Gastroesophageal sphincter (tissue), 3 donors: Measurements from ENCODE around the gene FOCAD.

Experiments
- EP300 ChIP-seq: sonication (generic); formaldehyde crosslinking; IDR thresholded peaks from one replicate; pipeline ENCODE4 v1.6.1; 2017; ENCODE audit warnings: antibody characterized with exemption, mild to moderate bottlenecking
- POLR2A ChIP-seq, 2 donors: fragments of 450-650 bp; IDR thresholded peaks; one replicate each; pipeline ENCODE4 v1.6.1; 2017; ENCODE audit warnings: antibody characterized with exemption in 2 of 2, mild to moderate bottlenecking in 2 of 2, moderate library complexity in 1 of 2
- POLR2AphosphoS5 ChIP-seq: sonication (generic); formaldehyde crosslinking; IDR thresholded peaks from one replicate; pipeline ENCODE4 v1.6.1; 2017; ENCODE audit warnings: antibody characterized with exemption
- TF ChIP-seq, protein P1 (sequence below), 4 experiments: fragments of 200-600 bp in 2 of 4; fragments of 450-650 bp in 2 of 4; sonication (generic) in 1 of 4; IDR thresholded peaks; one replicate each; pipeline ENCODE4 v1.5.1; 2017 to 2019; ENCODE audit warnings: antibody characterized with exemption in 4 of 4, mild to moderate bottlenecking in 2 of 4, moderate library complexity in 2 of 4

DNA sequence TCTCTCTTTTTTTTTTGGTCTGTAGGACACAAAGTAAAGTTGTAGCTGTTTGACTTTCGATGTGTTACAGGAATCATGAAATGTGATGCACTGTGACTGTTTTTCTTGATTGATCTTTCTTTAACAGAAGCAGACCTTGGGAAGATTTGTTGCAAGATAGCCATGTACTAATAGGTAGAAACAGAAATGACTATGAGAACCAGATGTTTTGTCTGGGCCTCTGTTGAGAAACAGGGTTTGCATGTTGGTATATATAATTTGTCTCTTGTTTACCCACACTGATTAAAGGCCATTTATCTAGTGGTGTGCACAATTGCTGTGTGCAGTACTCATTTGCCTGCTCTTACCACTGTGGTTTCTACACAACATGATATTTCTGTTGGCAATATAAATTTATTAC, 222.3 kb downstream of the FOCAD start:
- TF ChIP-seq, protein P1, sequence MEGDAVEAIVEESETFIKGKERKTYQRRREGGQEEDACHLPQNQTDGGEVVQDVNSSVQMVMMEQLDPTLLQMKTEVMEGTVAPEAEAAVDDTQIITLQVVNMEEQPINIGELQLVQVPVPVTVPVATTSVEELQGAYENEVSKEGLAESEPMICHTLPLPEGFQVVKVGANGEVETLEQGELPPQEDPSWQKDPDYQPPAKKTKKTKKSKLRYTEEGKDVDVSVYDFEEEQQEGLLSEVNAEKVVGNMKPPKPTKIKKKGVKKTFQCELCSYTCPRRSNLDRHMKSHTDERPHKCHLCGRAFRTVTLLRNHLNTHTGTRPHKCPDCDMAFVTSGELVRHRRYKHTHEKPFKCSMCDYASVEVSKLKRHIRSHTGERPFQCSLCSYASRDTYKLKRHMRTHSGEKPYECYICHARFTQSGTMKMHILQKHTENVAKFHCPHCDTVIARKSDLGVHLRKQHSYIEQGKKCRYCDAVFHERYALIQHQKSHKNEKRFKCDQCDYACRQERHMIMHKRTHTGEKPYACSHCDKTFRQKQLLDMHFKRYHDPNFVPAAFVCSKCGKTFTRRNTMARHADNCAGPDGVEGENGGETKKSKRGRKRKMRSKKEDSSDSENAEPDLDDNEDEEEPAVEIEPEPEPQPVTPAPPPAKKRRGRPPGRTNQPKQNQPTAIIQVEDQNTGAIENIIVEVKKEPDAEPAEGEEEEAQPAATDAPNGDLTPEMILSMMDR (IDR thresholded peaks at IDR 0.05): no peak
- TF ChIP-seq POLR2AphosphoS5 (no peak), POLR2A (IDR thresholded peaks at IDR 0.05) (no peak), EP300 (no peak)
